AG08396 (cell line): Measurements from ENCODE around the gene SYNJ2BP.

Source experiments
- DNase-seq: peaks from one replicate; pipeline ENCODE4 v3.0.0; 2012; ENCODE audit warnings: low spot score, mixed read lengths

Gene SYNJ2BP

GRCh38 chr14:70391493-70392391, 25.1 kb downstream of the SYNJ2BP start:
- DNase-seq, result no peak

- no peak for DNase-seq
These were observed 34.4 kb downstream of the SYNJ2BP start for GRCh38 chr14:70382536-70382935.

GRCh38 chr14:70380824-70381223, 36.1 kb downstream of the SYNJ2BP start:
- no peak for DNase-seq

GRCh38 chr14:70378696-70379095, 38.2 kb downstream of the SYNJ2BP start:
- no peak for DNase-seq
